Ovary (tissue), 9 donors: Measurements from ENCODE around the gene SMAD5. TPM values are rescaled to one million over a fixed set of nuclear protein-coding genes. Genes with fewer than 3 reads are reported as not detected.

ENCODE experiments used
- DNase-seq, 5 donors: peaks; one replicate each; pipeline ENCODE4 v3.0.0-alpha.2; 2019 to 2020
- H3K27ac ChIP-seq, 2 donors: fragments of 200-600 bp; one replicate each; pipeline versions ENCODE4 v1.5.1 to v1.8.0; 2019 to 2022
- H3K27me3 ChIP-seq: fragments of 200-600 bp; one replicate; pipeline ENCODE4 v1.8.0; 2022
- H3K36me3 ChIP-seq: fragments of 200-600 bp; sonication (generic); one replicate; pipeline ENCODE4 v1.5.1; 2019
- H3K4me1 ChIP-seq: one replicate; pipeline ENCODE4 v1.8.1; 2013; ENCODE audit warnings: mild to moderate bottlenecking, moderate library complexity; ENCODE audit not compliant: insufficient read depth
- H3K4me3 ChIP-seq: fragments of 200-600 bp; sonication (generic); one replicate; pipeline ENCODE4 v1.5.1; 2017
- H3K9me3 ChIP-seq, 2 donors: fragments of 200-600 bp in 1 of 2; sonication (generic) in 1 of 2; one replicate each; pipeline versions ENCODE4 v1.5.1 to v1.8.1; 2013 to 2019; ENCODE audit warnings: mild to moderate bottlenecking in 1 of 2, moderate library complexity in 1 of 2
- CTCF ChIP-seq, 3 donors: fragments of 450-650 bp in 2 of 3; fragments of 200-600 bp in 1 of 3; IDR thresholded peaks; one replicate each; pipeline versions ENCODE4 v1.5.1 to v1.8.0; 2016 to 2022; ENCODE audit warnings: antibody characterized with exemption in 3 of 3, mild to moderate bottlenecking in 1 of 3
- EP300 ChIP-seq: sonication (generic); formaldehyde crosslinking; IDR thresholded peaks from one replicate; pipeline ENCODE4 v1.6.1; 2017; ENCODE audit warnings: antibody characterized with exemption
- POLR2A ChIP-seq: fragments of 450-650 bp; IDR thresholded peaks from one replicate; pipeline ENCODE4 v1.6.1; 2017; ENCODE audit warnings: antibody characterized with exemption, mild to moderate bottlenecking, moderate library complexity
- WGBS, 3 donors: extraction: QIAGEN DNeasy Blood & Tissue Kit in 1 of 3; methylation state at CpG; one replicate each; pipeline versions ENCODE4 v1.1.5 to v1.1.7; 2013 to 2017; 5-methylcytosine and 5-hydroxymethylcytosine counted together
- intact Hi-C, 4 donors: fragments of 100-400 bp; cut with DNase I; formaldehyde crosslinking; loops; one replicate each; pipeline versions ENCODE4 v1.11.0 to v1.15.1; 2022 to 2023
- polyA plus RNA-seq, 2 donors: library from polyadenylated mRNA; stranded (reverse); fragments of 200-250 nt in 1 of 2; fragments of 350-450 nt in 1 of 2; fragmentation: Illumina TruSeq in 1 of 2; extraction: RNeasy Lipid Tissue Mini Kit (QIAGEN cat#74804) in 1 of 2; gene quantifications; one replicate each; pipeline ENCODE4 v1.2.3, GENCODE V29; 2013 to 2014
- total RNA-seq, 7 donors: library from RNA; depleted of rRNA in 2 of 7; stranded (reverse); fragments of >200 nt in 2 of 7; fragmentation: NEBNext Ultra II Directional in 3 of 7; extraction: Animal tissue kit (Norgen Biotek cat#: 25700) in 3 of 7; gene quantifications; one replicate each; pipeline versions ENCODE4 v1.1.0 to v1.2.4, GENCODE V29; 2016 to 2023
- donor health status: DM: no; HTN: no; CAD: no; lungs with moderate emphysema.
- donor health status: DM: no; HTN: no; CAD: no.
- donor health status: Bipolar disorder and iron deficiency.
- donor health status: DM: yes; HTN: yes; CAD: no.
- donor health status: DM: no; HTN: no; CAD: no.
- donor health status: DM: yes; HTN: yes; CAD: no.

Gene SMAD5
- total and polyA plus RNA-seq, 9 donors = 20.3 to 130 (median 108) TPM

- Histone ChIP-seq H3K4me3 (no peak overlapping the region), H3K27ac (no peak overlapping the region), H3K36me3 (no peaks in the 10 kb centered on the region), H3K9me3 (no peaks in the 10 kb centered on the region), H3K4me1 (peaks cover 2% of the 10 kb centered on the region), H3K27me3 (no peaks in the 10 kb centered on the region)
- no peak for DNase-seq
- intact Hi-C loops = no loop called here
- TF ChIP-seq EP300 (no peak), CTCF (IDR thresholded peaks at IDR 0.05) (no peak), POLR2A (no peak)
- 95 to 98% (median 97%) methylated on average over 5 of the region's 5 CpGs for WGBS, 3 donors
Observed at GRCh38 chr5:136157514-136157913, 24.9 kb downstream of the SMAD5 start.

GRCh38 chr5:136159457-136159856 is 26.8 kb downstream of the SMAD5 start:
- DNase-seq = no peak
- Histone ChIP-seq H3K4me1 (peaks cover 2% of the 10 kb centered on the region), H3K9me3 (no peaks in the 10 kb centered on the region), H3K27ac (no peak overlapping the region), H3K27me3 (no peaks in the 10 kb centered on the region), H3K36me3 (no peaks in the 10 kb centered on the region), H3K4me3 (no peak overlapping the region)
- intact Hi-C loops = no loop called here
- 8 to 14% (median 8%) methylated on average over 3 of the region's 3 CpGs for WGBS, 3 donors
- TF ChIP-seq POLR2A (no peak), EP300 (no peak), CTCF (IDR thresholded peaks at IDR 0.05) (no peak)

- H3K9me3 ChIP-seq = no peaks in the 10 kb centered on the region
- no peak for TF ChIP-seq EP300
- TF ChIP-seq CTCF (IDR thresholded peaks at IDR 0.05) = no peak
- no peak for TF ChIP-seq POLR2A
- no peaks in the 10 kb centered on the region for H3K27me3 ChIP-seq
- H3K4me3 ChIP-seq = no peak overlapping the region
- no peaks in the 10 kb centered on the region for H3K36me3 ChIP-seq
- WGBS, 3 donors = 38 to 58% (median 43%) methylated on average over 4 of the region's 4 CpGs
- DNase-seq = no peak
- intact Hi-C loops = no loop called here
- no peak overlapping the region for H3K27ac ChIP-seq
- H3K4me1 ChIP-seq = peaks cover 2% of the 10 kb centered on the region
Observed at GRCh38 chr5:136162008-136162407, 29.4 kb downstream of the SMAD5 start.

GRCh38 chr5:136164226-136164625 is 31.6 kb downstream of the SMAD5 start:
- no peak for TF ChIP-seq POLR2A
- TF ChIP-seq CTCF (IDR thresholded peaks at IDR 0.05) = no peak
- no peak for TF ChIP-seq EP300
- WGBS, 3 donors = 95 to 100% (median 96%) methylated on average over 1 of the region's 1 CpG
- intact Hi-C loops = no loop called here
- Histone ChIP-seq H3K36me3 (no peaks in the 10 kb centered on the region), H3K27ac (no peak overlapping the region), H3K27me3 (no peaks in the 10 kb centered on the region), H3K4me1 (peaks cover 2% of the 10 kb centered on the region), H3K9me3 (no peaks in the 10 kb centered on the region), H3K4me3 (no peak overlapping the region)
- no peak for DNase-seq

GRCh38 chr5:136166909-136167308 is 34.3 kb downstream of the SMAD5 start:
- 74 to 85% (median 81%) methylated on average over 4 of the region's 4 CpGs for WGBS, 3 donors
- no peaks in the 10 kb centered on the region for H3K27me3 ChIP-seq
- intact Hi-C loops = no loop called here
- DNase-seq = no peak
- H3K4me1 ChIP-seq = peaks cover 2% of the 10 kb centered on the region
- H3K4me3 ChIP-seq = no peak overlapping the region
- TF ChIP-seq EP300 (no peak), CTCF (IDR thresholded peaks at IDR 0.05) (no peak), POLR2A (no peak)
- H3K9me3 ChIP-seq = no peaks in the 10 kb centered on the region
- H3K36me3 ChIP-seq = no peaks in the 10 kb centered on the region
- H3K27ac ChIP-seq = no peak overlapping the region
